ENCODE results near the gene SEMA4D. TPM values are rescaled to one million over a fixed set of nuclear protein-coding genes. Genes with fewer than 3 reads are reported as not detected.
A peak's percentile ranks its signal among the peaks of the same experiment; 100 is the strongest.

Gene SEMA4D
- total RNA-seq, 2 donors from 2014 or later: 42.8 to 51.0 TPM

- H3K36me3 ChIP-seq (ENCODE audit: control insufficient read depth, insufficient read depth, low read length): no peaks in the 10 kb centered on the region
- Mint-ChIP-seq H3K4me3 (no peak overlapping the region), H3K27ac (no peak overlapping the region), H3K4me1 (no peaks in the 10 kb centered on the region), H3K36me3 (ENCODE audit: low read depth) (peaks cover 4% of the 10 kb centered on the region), H3K9me3 (no peaks in the 10 kb centered on the region), H3K27me3 (ENCODE audit: insufficient read depth) (no peaks in the 10 kb centered on the region)
- no peaks in the 10 kb centered on the region for H3K9me3 ChIP-seq (ENCODE audit: control insufficient read depth, low read length)
- no peak overlapping the region for H3K9ac ChIP-seq (ENCODE audit: extremely low read depth, low read length, poor library complexity, severe bottlenecking)
- H3K4me3 ChIP-seq (ENCODE audit: low read length): no peak overlapping the region
- H3K27ac ChIP-seq (ENCODE audit: low read depth, low read length): no peak overlapping the region
- no peak for DNase-seq
- H3K27me3 ChIP-seq (ENCODE audit: control insufficient read depth, insufficient read depth, low read length, poor library complexity, severe bottlenecking): no peaks in the 10 kb centered on the region
- no peaks in the 10 kb centered on the region for H3K4me1 ChIP-seq (ENCODE audit: control insufficient read depth, insufficient read depth, low read length)
- WGBS, 2 experiments (ENCODE audit: insufficient coverage in 1 of 2, insufficient read length in 1 of 2): 83 to 85% methylated on average over 8 to 11 of the region's 11 CpGs
- TF ChIP-seq, protein P1, sequence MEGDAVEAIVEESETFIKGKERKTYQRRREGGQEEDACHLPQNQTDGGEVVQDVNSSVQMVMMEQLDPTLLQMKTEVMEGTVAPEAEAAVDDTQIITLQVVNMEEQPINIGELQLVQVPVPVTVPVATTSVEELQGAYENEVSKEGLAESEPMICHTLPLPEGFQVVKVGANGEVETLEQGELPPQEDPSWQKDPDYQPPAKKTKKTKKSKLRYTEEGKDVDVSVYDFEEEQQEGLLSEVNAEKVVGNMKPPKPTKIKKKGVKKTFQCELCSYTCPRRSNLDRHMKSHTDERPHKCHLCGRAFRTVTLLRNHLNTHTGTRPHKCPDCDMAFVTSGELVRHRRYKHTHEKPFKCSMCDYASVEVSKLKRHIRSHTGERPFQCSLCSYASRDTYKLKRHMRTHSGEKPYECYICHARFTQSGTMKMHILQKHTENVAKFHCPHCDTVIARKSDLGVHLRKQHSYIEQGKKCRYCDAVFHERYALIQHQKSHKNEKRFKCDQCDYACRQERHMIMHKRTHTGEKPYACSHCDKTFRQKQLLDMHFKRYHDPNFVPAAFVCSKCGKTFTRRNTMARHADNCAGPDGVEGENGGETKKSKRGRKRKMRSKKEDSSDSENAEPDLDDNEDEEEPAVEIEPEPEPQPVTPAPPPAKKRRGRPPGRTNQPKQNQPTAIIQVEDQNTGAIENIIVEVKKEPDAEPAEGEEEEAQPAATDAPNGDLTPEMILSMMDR (conservative IDR thresholded peaks at IDR 0.05): no peak
These were observed 49.5 kb downstream of the SEMA4D start for GRCh38 chr9:89448381-89448780.

DNA sequence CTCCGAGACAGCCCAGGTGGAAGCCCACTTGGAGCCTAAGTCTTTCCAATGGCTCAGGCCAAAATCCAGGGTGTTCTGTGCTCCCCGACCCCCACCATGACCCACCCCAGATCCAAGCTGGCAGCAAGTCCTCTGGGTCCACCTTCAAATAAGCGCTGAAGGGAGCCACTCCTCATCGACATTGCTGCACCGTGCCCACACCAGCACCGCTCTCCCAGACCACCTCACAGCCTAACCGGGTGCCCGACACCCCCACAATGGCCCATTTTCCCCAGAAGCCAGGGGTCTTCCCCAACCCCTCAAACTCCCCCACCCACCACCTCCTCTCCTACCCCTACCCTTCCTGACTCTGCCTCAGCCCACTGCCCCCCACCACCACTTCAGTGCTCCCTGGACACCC is 50.5 kb downstream of the SEMA4D start:
- no peak overlapping the region for H3K27ac ChIP-seq (ENCODE audit: low read depth, low read length)
- H3K9ac ChIP-seq (ENCODE audit: extremely low read depth, low read length, poor library complexity, severe bottlenecking): no peak overlapping the region
- H3K36me3 Mint-ChIP-seq (ENCODE audit: low read depth): peaks cover 2% of the 10 kb centered on the region
- H3K36me3 ChIP-seq (ENCODE audit: control insufficient read depth, insufficient read depth, low read length): no peaks in the 10 kb centered on the region
- H3K27ac Mint-ChIP-seq: peak overlapping the region; percentile 63
- no peaks in the 10 kb centered on the region for H3K27me3 Mint-ChIP-seq (ENCODE audit: insufficient read depth)
- no peaks in the 10 kb centered on the region for H3K9me3 ChIP-seq (ENCODE audit: control insufficient read depth, low read length)
- no peaks in the 10 kb centered on the region for H3K27me3 ChIP-seq (ENCODE audit: control insufficient read depth, insufficient read depth, low read length, poor library complexity, severe bottlenecking)
- 94% methylated on average over 8 of the region's 8 CpGs; no CpG with 5 or more reads in 1 of the 2 experiments for WGBS, 2 experiments (ENCODE audit: insufficient coverage in 1 of 2, insufficient read length in 1 of 2)
- no peaks in the 10 kb centered on the region for H3K9me3 Mint-ChIP-seq
- no peak for DNase-seq
- no peak overlapping the region for H3K4me3 ChIP-seq (ENCODE audit: low read length)
- TF ChIP-seq, protein P1 (conservative IDR thresholded peaks at IDR 0.05): no peak
- H3K4me1 Mint-ChIP-seq: no peaks in the 10 kb centered on the region
- no peak overlapping the region for H3K4me3 Mint-ChIP-seq
- H3K4me1 ChIP-seq (ENCODE audit: control insufficient read depth, insufficient read depth, low read length): no peaks in the 10 kb centered on the region

GRCh38 chr9:89446961-89447310 is 51.0 kb downstream of the SEMA4D start:
- no peaks in the 10 kb centered on the region for H3K36me3 ChIP-seq (ENCODE audit: control insufficient read depth, insufficient read depth, low read length)
- H3K4me3 ChIP-seq (ENCODE audit: low read length): no peak overlapping the region
- H3K27ac ChIP-seq (ENCODE audit: low read depth, low read length): no peak overlapping the region
- H3K27me3 ChIP-seq (ENCODE audit: control insufficient read depth, insufficient read depth, low read length, poor library complexity, severe bottlenecking): no peaks in the 10 kb centered on the region
- no peaks in the 10 kb centered on the region for H3K27me3 Mint-ChIP-seq (ENCODE audit: insufficient read depth)
- H3K36me3 Mint-ChIP-seq (ENCODE audit: low read depth): peaks cover 2% of the 10 kb centered on the region
- no peaks in the 10 kb centered on the region for H3K4me1 ChIP-seq (ENCODE audit: control insufficient read depth, insufficient read depth, low read length)
- no peak overlapping the region for H3K4me3 Mint-ChIP-seq
- 90 to 97% methylated on average over 7 to 8 of the region's 8 CpGs for WGBS, 2 experiments (ENCODE audit: insufficient coverage in 1 of 2, insufficient read length in 1 of 2)
- no peaks in the 10 kb centered on the region for H3K9me3 Mint-ChIP-seq
- H3K4me1 Mint-ChIP-seq: no peaks in the 10 kb centered on the region
- H3K9ac ChIP-seq (ENCODE audit: extremely low read depth, low read length, poor library complexity, severe bottlenecking): no peak overlapping the region
- no peak for DNase-seq
- peak overlapping the region; percentile 63 for H3K27ac Mint-ChIP-seq
- TF ChIP-seq, protein P1 (conservative IDR thresholded peaks at IDR 0.05): no peak
- H3K9me3 ChIP-seq (ENCODE audit: control insufficient read depth, low read length): no peaks in the 10 kb centered on the region

All from endodermal cell (in vitro differentiated cells).